D341Med (cell line): Measurements from ENCODE around the gene VAV2.
"Not testable (repeated sequence)": the region's sequence is repeated elsewhere in the genome, so short reads cannot be mapped to it uniquely, and the experiment has no call there.

Source experiments
- DNase-seq: peaks from one replicate; pipeline ENCODE4 v3.0.0; 2012; ENCODE audit warnings: low spot score

The VAV2 gene

DNA sequence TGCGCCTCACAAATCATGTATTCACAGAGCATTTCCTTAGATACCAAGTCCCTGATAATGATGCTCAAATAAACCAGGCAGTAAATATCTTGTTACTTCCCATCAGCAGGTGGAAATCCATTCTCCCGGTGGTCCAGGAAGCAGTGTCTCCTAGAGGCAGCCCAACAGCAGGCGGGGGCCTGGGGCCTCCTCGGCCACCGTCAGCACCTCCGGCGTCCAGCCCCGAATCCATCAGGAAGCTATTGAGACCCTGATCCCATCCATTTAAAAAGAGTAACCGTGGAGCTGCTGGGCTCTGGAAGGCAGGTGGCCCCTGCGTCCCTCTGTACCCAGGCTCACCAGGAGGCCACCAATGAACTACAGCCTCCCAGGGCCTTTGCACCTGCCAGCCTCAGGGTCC, 54.0 kb downstream of the VAV2 start:
- no peak for DNase-seq

DNA sequence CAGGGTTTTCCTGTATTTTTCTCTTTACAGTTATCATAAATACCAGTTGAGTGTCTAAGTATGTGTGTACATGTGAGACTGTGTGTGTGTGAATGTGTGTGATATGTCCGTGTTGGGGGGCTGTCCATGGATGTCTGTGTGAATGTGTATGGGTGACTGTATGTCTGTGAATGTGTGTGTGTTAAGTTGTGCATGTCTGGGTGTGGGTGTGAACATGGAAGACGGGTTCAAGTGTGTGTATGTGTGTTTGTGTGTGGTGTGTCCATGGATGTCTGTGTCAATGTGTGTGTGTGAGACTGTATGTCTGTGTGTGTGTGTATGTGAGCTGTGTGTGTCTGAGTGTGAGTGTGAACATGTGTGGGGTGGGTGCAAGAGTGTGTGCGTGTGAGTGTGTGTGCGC, 55.0 kb downstream of the VAV2 start:
- no peak for DNase-seq

GRCh38 chr9:133935328-133936005, 56.7 kb downstream of the VAV2 start:
- no peak for DNase-seq

- no peak for DNase-seq
Measured at GRCh38 chr9:133934482-133935232, 57.5 kb downstream of the VAV2 start.

GRCh38 chr9:133933426-133934026, 58.6 kb downstream of the VAV2 start:
- DNase-seq = no peak

- no peak for DNase-seq
Measured at GRCh38 chr9:133932633-133933032, 59.5 kb downstream of the VAV2 start.

GRCh38 chr9:133932181-133932580, 59.9 kb downstream of the VAV2 start:
- no peak for DNase-seq

DNA sequence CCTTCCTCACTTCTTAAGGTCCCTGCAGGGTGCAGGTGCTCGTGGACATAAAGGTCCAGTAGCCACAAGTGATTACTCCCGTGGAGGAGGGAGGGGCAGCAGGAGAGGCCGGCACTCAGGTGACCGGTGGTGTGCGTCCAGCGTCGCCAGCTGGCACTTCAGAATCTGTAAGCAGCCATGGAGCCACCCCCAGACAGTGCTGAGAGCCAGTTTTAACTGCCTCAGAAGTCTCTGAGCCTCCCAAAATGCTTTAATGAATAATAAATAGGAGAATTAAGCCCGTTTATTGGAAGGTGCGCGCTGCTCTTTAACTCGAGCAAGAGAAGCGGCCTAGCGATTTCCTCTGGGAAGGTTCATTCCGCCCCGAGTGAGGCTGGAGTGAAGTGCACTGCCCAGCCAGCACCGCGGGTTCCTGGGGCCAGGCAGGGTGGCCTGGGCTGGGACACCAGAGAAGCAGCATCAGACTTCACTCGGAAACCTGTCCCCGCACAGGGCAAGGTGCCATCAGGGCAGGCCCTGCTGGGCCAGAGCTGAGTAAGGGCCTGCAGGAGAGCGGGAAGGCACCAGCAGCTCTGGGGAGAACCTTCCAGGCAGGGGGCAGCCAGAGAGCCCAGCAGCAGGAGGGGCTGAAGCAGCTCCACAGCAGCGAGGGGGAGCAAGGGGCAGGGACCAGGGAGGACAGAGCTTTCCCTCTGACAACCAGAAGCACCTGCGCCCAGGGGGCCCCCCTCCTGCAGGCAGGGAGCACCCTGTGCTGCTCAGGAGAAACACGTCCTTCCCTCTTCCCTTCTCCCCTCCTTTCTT, 61.2 kb downstream of the VAV2 start:
- no peak for DNase-seq

DNA sequence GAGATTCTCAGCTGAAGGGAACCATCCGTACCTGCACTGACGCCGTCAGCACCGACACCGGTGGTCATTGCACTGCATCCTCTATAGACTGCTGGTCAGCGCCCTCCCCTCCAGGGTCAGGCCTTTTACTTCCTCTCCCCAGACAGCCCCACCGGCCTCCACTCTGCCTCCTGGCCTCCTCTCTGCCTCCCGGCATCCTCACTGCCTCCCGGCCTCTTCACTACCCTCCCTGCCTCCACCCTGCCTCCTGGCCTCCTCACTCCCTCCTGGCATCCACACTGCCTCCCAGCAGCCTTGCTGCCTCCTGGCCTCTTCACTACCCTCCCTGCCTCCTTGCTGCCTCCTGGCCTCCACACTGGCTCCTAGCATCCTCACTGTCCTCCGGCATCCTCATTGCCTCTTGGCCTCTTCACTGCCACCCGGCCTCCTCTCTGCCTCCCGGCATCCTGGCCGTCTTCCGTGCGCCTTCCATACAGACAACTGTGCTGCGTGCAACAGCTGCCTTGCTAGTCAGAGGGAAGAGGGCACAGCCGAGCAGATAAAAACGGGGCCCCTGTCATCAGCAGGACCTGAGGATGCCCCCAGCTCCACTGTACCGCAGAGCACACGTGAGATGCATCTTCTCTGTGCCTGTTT, 62.0 kb downstream of the VAV2 start:
- DNase-seq = no peak

DNA sequence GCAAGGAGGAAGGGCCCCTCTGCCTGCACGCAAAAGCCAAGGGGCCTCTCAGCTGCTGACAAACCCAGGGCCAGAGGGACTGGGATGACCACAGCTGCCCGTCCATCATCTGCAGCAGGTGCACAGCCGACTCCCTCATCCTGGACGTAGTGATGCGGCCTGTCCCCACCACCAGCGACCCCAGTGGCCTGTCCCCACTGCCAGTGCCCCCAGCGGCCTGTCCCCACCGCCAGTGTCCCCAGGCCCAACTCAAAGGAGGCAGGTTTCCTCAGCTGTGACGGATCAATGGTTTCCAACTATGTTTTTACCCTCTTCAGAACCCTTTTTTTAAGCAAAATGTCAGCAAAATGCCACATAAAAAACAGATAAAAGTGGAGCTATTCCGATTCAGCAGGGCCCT, 62.5 kb downstream of the VAV2 start:
- DNase-seq = no peak

DNA sequence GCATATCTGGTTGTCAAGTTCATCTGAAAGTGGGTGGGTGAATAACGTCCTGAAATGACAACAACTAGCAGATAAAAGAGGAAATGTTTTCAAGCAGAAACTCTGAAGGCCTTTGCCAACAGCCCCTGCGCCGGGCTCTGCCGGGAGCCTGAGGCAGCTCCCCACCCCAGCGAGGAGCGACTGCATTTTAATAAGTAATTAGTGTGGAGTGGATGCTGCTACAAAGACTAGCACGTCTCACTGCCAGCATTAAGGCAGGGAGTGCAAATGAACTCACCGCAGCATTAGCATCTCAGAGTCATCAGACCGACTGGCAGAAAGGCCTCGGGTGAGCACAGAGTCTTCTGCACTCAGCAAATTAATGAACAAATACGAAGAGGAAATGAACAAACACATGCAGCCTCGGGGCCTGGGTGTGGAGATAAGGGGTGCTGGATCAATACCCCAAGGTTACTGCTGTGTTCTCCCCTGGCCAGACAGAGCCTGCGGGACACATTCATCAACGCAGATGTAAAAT, 63.8 kb downstream of the VAV2 start:
- no peak for DNase-seq

DNA sequence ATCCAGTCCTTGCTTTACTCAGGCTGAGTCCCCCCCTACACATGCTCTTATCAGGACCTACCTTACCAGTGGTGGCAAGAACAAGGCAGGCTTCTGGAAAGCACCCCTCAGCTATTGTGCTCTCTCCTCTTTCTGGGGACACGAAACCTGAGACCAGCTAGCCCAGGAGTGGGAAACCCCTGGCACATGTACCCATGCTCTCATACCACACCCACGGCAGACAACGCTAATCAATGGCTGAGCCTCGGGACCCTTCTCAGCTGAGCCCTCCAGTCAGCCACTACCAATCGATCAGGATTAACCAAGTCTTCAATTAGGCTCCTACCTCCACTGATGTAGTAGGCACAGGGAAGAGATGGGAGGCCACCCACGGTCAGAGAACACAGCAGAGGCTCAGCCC, 65.1 kb downstream of the VAV2 start:
- DNase-seq = no peak

GRCh38 chr9:133926165-133926856, 65.8 kb downstream of the VAV2 start:
- DNase-seq = no peak

GRCh38 chr9:133924453-133924852, 67.7 kb downstream of the VAV2 start:
- no peak for DNase-seq

DNA sequence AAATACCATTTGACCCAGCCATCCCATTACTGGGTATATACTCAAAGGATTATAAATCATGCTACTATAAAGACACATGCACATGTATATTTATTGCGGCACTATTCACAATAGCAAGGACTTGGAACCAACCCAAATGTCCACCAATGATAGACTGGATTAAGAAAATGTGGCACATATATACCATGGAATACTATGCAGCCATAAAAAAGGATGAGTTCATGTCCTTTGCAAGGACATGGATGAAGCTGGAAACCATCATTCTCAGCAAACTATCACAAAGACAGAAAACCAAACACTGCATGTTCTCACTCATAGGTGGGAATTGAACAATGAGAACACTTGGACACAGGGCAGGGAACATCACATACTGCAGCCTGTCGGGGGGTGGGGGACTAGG, 68.5 kb downstream of the VAV2 start:
- DNase-seq = not testable (repeated sequence)

DNA sequence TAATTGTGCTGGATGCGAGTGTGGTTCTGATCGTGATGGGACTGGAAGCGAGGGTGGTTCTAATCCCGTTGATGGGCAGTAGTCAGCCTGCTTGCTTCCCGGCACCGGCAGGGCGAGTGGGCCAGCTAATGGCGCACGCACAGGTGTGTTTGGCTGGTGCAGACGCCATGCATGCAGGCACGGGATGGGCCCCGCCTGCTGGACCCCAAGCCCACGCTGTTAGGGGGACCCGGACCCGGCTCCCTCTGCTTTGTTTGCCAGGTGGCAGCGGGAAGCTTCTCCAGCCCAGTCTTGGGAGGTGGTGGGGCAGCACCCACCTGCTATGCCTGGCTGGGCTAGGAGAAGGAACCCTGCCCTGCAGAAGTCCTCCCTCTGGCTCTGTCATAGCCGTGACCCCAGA, 70.3 kb downstream of the VAV2 start:
- no peak for DNase-seq

- no peak for DNase-seq
Measured at GRCh38 chr9:133920471-133920870, 71.7 kb downstream of the VAV2 start.

GRCh38 chr9:133919253-133920115, 72.6 kb downstream of the VAV2 start:
- no peak for DNase-seq

GRCh38 chr9:133918111-133918813, 73.9 kb downstream of the VAV2 start:
- no peak for DNase-seq

- DNase-seq = no peak
Measured at GRCh38 chr9:133917375-133917774, 74.7 kb downstream of the VAV2 start.
